IMR-90 (cell line): ENCODE data around the gene CYS1. TPM values are rescaled to one million over a fixed set of nuclear protein-coding genes. Genes with fewer than 3 reads are reported as not detected.

Source experiments
- ATAC-seq: fragments of 200-7000 bp; cut with Tn5 transposase; 2 replicates; pipeline ENCODE4 v1.9.1; 2020; ENCODE audit warnings: low read depth, mild to moderate bottlenecking, moderate library complexity
- BruUV-seq: library from RNA; stranded (reverse); fragments of 400-500 nt; replicated peaks from 2 replicates; lab custom pipeline; 2021; lab: Mats Ljungman, UMichigan
- CTCF ChIA-PET: fragments of 300-600 bp; formaldehyde crosslinking; extraction: SDS; loops from one replicate; lab custom pipeline; 2021; ENCODE audit warnings: antibody characterized with exemption; lab: Yijun Ruan, JAX
- POLR2A ChIA-PET: fragments of 300-600 bp; sonication (Branson Sonifier 250); formaldehyde crosslinking; loops from one replicate; lab custom pipeline; 2022; ENCODE audit warnings: antibody characterized with exemption; ENCODE audit not compliant: unreplicated experiment; lab: Charles Lee
- DNase-seq: peaks from one replicate; pipeline ENCODE4 v3.0.0; 2013
- H2AFZ ChIP-seq: replicated peaks from 2 replicates; pipeline ENCODE3; 2013; ENCODE audit warnings: low read length, mild to moderate bottlenecking; ENCODE audit not compliant: poor library complexity
- H2AK5ac ChIP-seq: 2 replicates; pipeline ENCODE4 v1.6.1; 2013; ENCODE audit warnings: low read depth, low read length, inconsistent platforms
- H2AK9ac ChIP-seq: replicated peaks from 2 replicates; pipeline ENCODE3; 2013; ENCODE audit warnings: mild to moderate bottlenecking, low read depth, low read length, moderate library complexity; ENCODE audit not compliant: poor library complexity
- H2BK120ac ChIP-seq: 2 replicates; pipeline ENCODE4 v1.6.1; 2013; ENCODE audit warnings: low read depth, low read length, inconsistent platforms
- H2BK15ac ChIP-seq: 3 replicates; pipeline ENCODE4 v1.6.1; 2013; ENCODE audit warnings: low read depth, low read length, inconsistent platforms
- H2BK20ac ChIP-seq: 2 replicates; pipeline ENCODE4 v1.6.1; 2013; ENCODE audit warnings: low read depth, mild to moderate bottlenecking, inconsistent platforms, low read length, moderate library complexity
- H2BK5ac ChIP-seq: 2 replicates; pipeline ENCODE4 v1.6.1; 2013; ENCODE audit warnings: mild to moderate bottlenecking, low read depth, low read length, inconsistent platforms; ENCODE audit not compliant: poor library complexity, severe bottlenecking
- H3K14ac ChIP-seq: replicated peaks from 2 replicates; pipeline ENCODE4 v1.6.1; 2013; ENCODE audit warnings: low read depth, low read length, inconsistent platforms
- H3K18ac ChIP-seq: 2 replicates; pipeline ENCODE4 v1.6.1; 2013; ENCODE audit warnings: low read depth, low read length, control low read depth
- H3K23ac ChIP-seq: 2 replicates; pipeline ENCODE4 v1.6.1; 2013; ENCODE audit warnings: low read depth, low read length, inconsistent platforms
- H3K27ac ChIP-seq: 2 replicates; pipeline ENCODE4 v1.5.1; 2013; ENCODE audit warnings: mild to moderate bottlenecking, control low read depth, low read length; ENCODE audit not compliant: insufficient read depth
- H3K27me3 ChIP-seq: 2 replicates; pipeline ENCODE4 v1.6.1; 2013; ENCODE audit warnings: low read length; ENCODE audit not compliant: control insufficient read depth, insufficient read depth
- H3K36me3 ChIP-seq: 2 replicates; pipeline ENCODE4 v1.6.1; 2013; ENCODE audit warnings: low read length, mixed read lengths; ENCODE audit not compliant: control insufficient read depth, insufficient read depth
- H3K4ac ChIP-seq: 2 replicates; pipeline ENCODE4 v1.6.1; 2013; ENCODE audit warnings: low read depth, low read length, inconsistent platforms
- H3K4me1 ChIP-seq: 2 replicates; pipeline ENCODE4 v1.6.1; 2013; ENCODE audit warnings: low read length, mixed read lengths; ENCODE audit not compliant: control insufficient read depth, insufficient read depth
- H3K4me2 ChIP-seq: 2 replicates; pipeline ENCODE4 v1.6.1; 2013; ENCODE audit warnings: low read depth, mild to moderate bottlenecking, control low read depth, low read length, moderate library complexity
- H3K4me3 ChIP-seq: 2 replicates; pipeline ENCODE4 v1.5.1; 2013; ENCODE audit warnings: low read depth, mild to moderate bottlenecking, control low read depth, low read length, moderate library complexity; ENCODE audit not compliant: insufficient read depth
- H3K56ac ChIP-seq: 2 replicates; pipeline ENCODE4 v1.6.1; 2013; ENCODE audit warnings: low read length, inconsistent platforms; ENCODE audit not compliant: insufficient read depth; ENCODE audit errors: extremely low read depth
- H3K79me1 ChIP-seq, 2 experiments: 2 replicates each; pipeline ENCODE4 v1.6.1; 2013; ENCODE audit warnings: low read length in 2 of 2, inconsistent platforms in 1 of 2, low read depth in 1 of 2
- H3K9ac ChIP-seq: 2 replicates; pipeline ENCODE4 v1.6.1; 2013; ENCODE audit warnings: low read depth, low read length, control low read depth
- H3K9me1 ChIP-seq: 2 replicates; pipeline ENCODE4 v1.6.1; 2013; ENCODE audit warnings: low read length, inconsistent platforms; ENCODE audit not compliant: insufficient read depth
- H3K9me3 ChIP-seq: 2 replicates; pipeline ENCODE4 v1.6.1; 2013; ENCODE audit warnings: low read length; ENCODE audit not compliant: control insufficient read depth, insufficient read depth
- H4K20me1 ChIP-seq: 2 replicates; pipeline ENCODE4 v1.6.1; 2013; ENCODE audit warnings: low read length, inconsistent platforms; ENCODE audit not compliant: insufficient read depth
- H4K5ac ChIP-seq: 2 replicates; pipeline ENCODE4 v1.6.1; 2013; ENCODE audit warnings: mild to moderate bottlenecking, low read depth, low read length, control low read depth
- H4K8ac ChIP-seq, 2 experiments: 2 replicates each; pipeline ENCODE4 v1.6.1; 2013; ENCODE audit warnings: low read depth in 2 of 2, low read length in 2 of 2, control low read depth in 1 of 2, inconsistent platforms in 1 of 2
- H4K91ac ChIP-seq: 2 replicates; pipeline ENCODE4 v1.6.1; 2013; ENCODE audit warnings: low read depth, low read length, inconsistent platforms; ENCODE audit not compliant: insufficient read depth
- BHLHE40 ChIP-seq: fragments of 150-350 bp; IDR thresholded peaks from 2 replicates; pipeline ENCODE4 v1.6.1; 2016; ENCODE audit warnings: mild to moderate bottlenecking, low read depth, low read length
- CEBPB ChIP-seq: IDR thresholded peaks from 2 replicates; pipeline ENCODE4 v1.6.1; 2012; ENCODE audit warnings: low read depth, low read length, improper control_type of control experiment
- CHD1 ChIP-seq: IDR thresholded peaks from 2 replicates; pipeline ENCODE4 v1.6.1; 2012; ENCODE audit warnings: low read depth, low read length, improper control_type of control experiment
- CTCF ChIP-seq: conservative IDR thresholded peaks from 2 replicates; pipeline ENCODE4 v1.5.1; 2012; ENCODE audit warnings: mild to moderate bottlenecking, low read depth, low read length, improper control_type of control experiment
- FOS ChIP-seq: fragments of 150-350 bp; IDR thresholded peaks from 2 replicates; pipeline ENCODE4 v1.6.1; 2016; ENCODE audit warnings: low read depth, low read length
- MAFK ChIP-seq: IDR thresholded peaks from 2 replicates; pipeline ENCODE4 v1.6.1; 2012; ENCODE audit warnings: low read depth, low read length, improper control_type of control experiment
- MAZ ChIP-seq: IDR thresholded peaks from 2 replicates; pipeline ENCODE4 v1.6.1; 2012; ENCODE audit warnings: low read depth, mild to moderate bottlenecking, low read length, improper control_type of control experiment, moderate library complexity, borderline replicate concordance
- MXI1 ChIP-seq: IDR thresholded peaks from 2 replicates; pipeline ENCODE4 v1.6.1; 2012; ENCODE audit warnings: low read depth, mild to moderate bottlenecking, low read length, moderate library complexity, borderline replicate concordance
- POLR2A ChIP-seq: IDR thresholded peaks from 2 replicates; pipeline ENCODE4 v1.6.1; 2012; ENCODE audit warnings: mild to moderate bottlenecking, low read depth, low read length
- RCOR1 ChIP-seq: IDR thresholded peaks from 2 replicates; pipeline ENCODE4 v1.6.1; 2012; ENCODE audit warnings: mild to moderate bottlenecking, low read length, improper control_type of control experiment; ENCODE audit not compliant: insufficient replicate concordance
- RFX5 ChIP-seq: IDR thresholded peaks from 2 replicates; pipeline ENCODE4 v1.8.0; 2012; ENCODE audit warnings: low read depth, mild to moderate bottlenecking, low read length, moderate library complexity
- SMC3 ChIP-seq: fragments of 150-350 bp; IDR thresholded peaks from 2 replicates; pipeline ENCODE4 v1.6.1; 2016; ENCODE audit warnings: low read depth, mild to moderate bottlenecking, antibody characterized with exemption, low read length, moderate library complexity
- USF2 ChIP-seq: fragments of 150-350 bp; IDR thresholded peaks from 2 replicates; pipeline ENCODE4 v1.6.1; 2017; ENCODE audit warnings: mild to moderate bottlenecking, antibody characterized with exemption, low read length, low read depth
- WGBS, 2 experiments: methylation state at CpG; one replicate each; pipeline versions ENCODE4 v1.1.5 to v1.1.7; 2013; ENCODE audit warnings: missing lambda C conversion rate in 2 of 2; ENCODE audit not compliant: insufficient read length in 1 of 2; ENCODE audit errors: extremely low coverage in 2 of 2; 5-methylcytosine and 5-hydroxymethylcytosine counted together
- dilution Hi-C: fragments of 300-500 bp; cut with HindIII; formaldehyde crosslinking; loops from one replicate; pipeline ENCODE4 v1.14.3; 2018; ENCODE audit warnings: low sequenced_read_pairs; ENCODE audit not compliant: unreplicated experiment
- in situ Hi-C: fragments of 300-500 bp; cut with MboI; formaldehyde crosslinking; loops from 3 replicates; pipeline ENCODE4 v1.14.3; 2019; ENCODE audit warnings: low sequenced_read_pairs, inconsistent platforms, mixed read lengths
- intact Hi-C: fragments of 100-400 bp; cut with micrococcal nuclease; formaldehyde crosslinking; loops from 2 replicates; pipeline ENCODE4 v1.10.0; 2022
- polyA plus RNA-seq, 3 experiments: library from polyadenylated mRNA; depleted of rRNA; stranded (reverse); fragments of >200 nt; gene quantifications; 2 replicates each; pipeline ENCODE4 v1.2.3, GENCODE V29; 2012; ENCODE audit warnings: low replicate concordance in 1 of 3
- total RNA-seq: library from RNA; depleted of rRNA; stranded (reverse); fragments of >200 nt; gene quantifications from 2 replicates; pipeline ENCODE4 v1.2.3, GENCODE V29; 2012
- TF ChIP-seq, protein P1 (sequence below): fragments of 150-350 bp; IDR thresholded peaks from 2 replicates; pipeline ENCODE4 v1.6.1; 2016; ENCODE audit warnings: low read depth, mild to moderate bottlenecking, low read length, moderate library complexity, borderline replicate concordance

The CYS1 gene
- total and polyA plus RNA-seq, 2 of the 4 experiments (the other 2 are of a cell fraction): under 0.01 to 0.12 TPM

DNA sequence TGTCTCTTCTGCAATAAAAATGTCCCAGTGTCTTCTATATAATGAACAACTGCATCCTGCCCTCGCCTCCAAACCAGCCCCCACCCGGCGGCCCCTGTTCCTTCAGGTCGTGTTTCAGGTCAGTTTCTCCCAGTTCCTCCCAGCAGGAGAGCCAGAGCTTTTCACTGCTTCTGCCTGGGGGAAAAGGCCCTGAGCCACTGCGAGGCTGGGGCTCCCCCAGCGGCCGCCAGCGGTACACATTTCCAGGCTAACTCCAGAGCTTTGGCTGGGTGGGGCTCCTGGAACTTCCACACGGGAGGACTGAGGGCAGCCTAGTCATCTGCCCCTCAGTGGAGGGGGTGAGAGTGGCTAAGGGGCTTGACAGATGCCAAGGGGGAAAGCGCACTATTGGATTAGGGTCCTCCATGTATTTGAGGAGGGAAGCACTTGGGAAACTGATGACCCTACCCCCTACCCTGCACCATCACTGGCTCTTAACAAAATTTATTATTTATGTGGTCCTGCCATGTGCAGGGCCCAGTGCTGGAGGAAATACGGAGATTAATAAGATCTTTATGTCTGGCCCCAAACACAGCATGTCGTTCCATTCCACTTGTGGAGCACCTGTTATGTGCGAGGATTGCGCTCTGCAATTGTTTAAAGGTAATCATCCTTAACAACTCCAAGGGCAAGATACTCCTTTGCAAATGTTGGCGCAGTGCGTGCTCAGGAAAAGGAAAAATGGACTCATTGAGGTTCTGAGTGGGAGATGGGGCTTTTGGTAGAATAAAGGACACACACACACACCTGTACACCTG is 17.3 kb upstream of the CYS1 start:
- intact Hi-C loops: loop anchor here (2.0 kb wide), 1 partner anchor 25 kb away; no protein-coding TSS in a partner anchor
- POLR2A ChIA-PET: no interaction called here
- TF ChIP-seq MAFK: no peak
- TF ChIP-seq POLR2A: no peak
- TF ChIP-seq, protein P1, sequence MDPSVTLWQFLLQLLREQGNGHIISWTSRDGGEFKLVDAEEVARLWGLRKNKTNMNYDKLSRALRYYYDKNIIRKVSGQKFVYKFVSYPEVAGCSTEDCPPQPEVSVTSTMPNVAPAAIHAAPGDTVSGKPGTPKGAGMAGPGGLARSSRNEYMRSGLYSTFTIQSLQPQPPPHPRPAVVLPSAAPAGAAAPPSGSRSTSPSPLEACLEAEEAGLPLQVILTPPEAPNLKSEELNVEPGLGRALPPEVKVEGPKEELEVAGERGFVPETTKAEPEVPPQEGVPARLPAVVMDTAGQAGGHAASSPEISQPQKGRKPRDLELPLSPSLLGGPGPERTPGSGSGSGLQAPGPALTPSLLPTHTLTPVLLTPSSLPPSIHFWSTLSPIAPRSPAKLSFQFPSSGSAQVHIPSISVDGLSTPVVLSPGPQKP: no peak
- no peak for TF ChIP-seq RFX5
- TF ChIP-seq CEBPB: no peak
- TF ChIP-seq FOS: no peak
- no peak for TF ChIP-seq RCOR1
- peak; percentile 53 for TF ChIP-seq SMC3
- no peak for TF ChIP-seq USF2
- no peak for TF ChIP-seq CHD1
- TF ChIP-seq MAZ: peak; percentile 47; the same call in 1 of the 2 replicates
- TF ChIP-seq CTCF: peak; percentile 93
- no peak for TF ChIP-seq MXI1
- TF ChIP-seq BHLHE40: no peak

More for the DNA sequence above, 17.3 kb upstream of the CYS1 start:
- Histone ChIP-seq H4K8ac (no peak overlapping the region), H3K14ac (no peak overlapping the region), H3K4me2 (no peak overlapping the region), H3K9me1 (peaks cover 8% of the 10 kb centered on the region; the same call in 1 of the 2 replicates), H3K23ac (no peak overlapping the region), H3K18ac (no peak overlapping the region), H3K36me3 (no peaks in the 10 kb centered on the region), H2AK9ac (peak overlapping the region; percentile 91), H4K5ac (no peak overlapping the region), H3K4me3 (no peak overlapping the region), H3K27ac (no peak overlapping the region), H4K91ac (no peak overlapping the region), H4K20me1 (no peaks in the 10 kb centered on the region), H2BK15ac (no peak overlapping the region), H3K4me1 (peaks cover 2% of the 10 kb centered on the region; the same call in 1 of the 2 replicates), H2AFZ (peak overlapping the region; percentile 77), H2AK5ac (peak overlapping the region; percentile 62; the same call in 1 of the 2 replicates), H2BK5ac (no peak overlapping the region), H3K27me3 (peaks cover 6% of the 10 kb centered on the region), H2BK20ac (no peak overlapping the region), H3K9me3 (peaks cover 2% of the 10 kb centered on the region), H3K79me1 (no peaks in the 10 kb centered on the region), H2BK120ac (no peak overlapping the region), H3K4ac (no peak overlapping the region), H3K9ac (no peak overlapping the region), H3K56ac (no peak overlapping the region)
- DNase-seq (peak; percentile 43), ATAC-seq (peak; percentile 100)
- BruUV-seq: no TSS peak
- CTCF ChIA-PET: interaction anchor here (0.6 to 3.1 kb wide), 17 partner anchors 10 to 338 kb away, joined by 3 to 24 read pairs (median 4); no protein-coding TSS in a partner anchor
- in situ Hi-C loops: no loop called here
- 0% methylated on average over 6 of the region's 16 CpGs; no CpG with 5 or more reads in 1 of the 2 experiments for WGBS, 2 experiments
- dilution Hi-C loops: no loop called here
